Measurements from ENCODE around the gene TMEM39A.

The TMEM39A gene

DNA sequence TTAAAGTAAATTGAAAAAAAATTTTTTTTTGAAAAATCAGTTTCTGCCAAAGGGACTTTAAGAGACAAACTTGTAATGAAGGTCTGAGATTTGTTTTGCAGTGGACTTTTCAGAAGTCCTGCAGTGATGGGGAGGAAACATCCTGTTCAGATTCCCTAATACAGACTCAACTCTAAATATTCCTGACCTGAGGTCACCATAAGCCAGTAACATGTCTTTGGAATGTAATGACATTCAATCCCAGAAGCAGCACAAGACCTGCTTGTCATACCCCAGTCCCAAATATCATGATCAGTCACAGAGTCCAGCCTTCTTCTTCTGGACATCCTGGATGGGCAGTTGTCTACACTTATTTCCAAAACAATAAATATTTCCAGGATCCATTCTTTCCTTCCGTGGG is 53.6 kb downstream of the TMEM39A start:
- no peaks in the 10 kb centered on the region for H3K27me3 ChIP-seq
- H3K36me3 ChIP-seq: peaks cover 14 to 50% (median 49%) of the 10 kb centered on the region in 3 donors
- H3K4me3 ChIP-seq: no peak overlapping the region
- TF ChIP-seq, protein P1, sequence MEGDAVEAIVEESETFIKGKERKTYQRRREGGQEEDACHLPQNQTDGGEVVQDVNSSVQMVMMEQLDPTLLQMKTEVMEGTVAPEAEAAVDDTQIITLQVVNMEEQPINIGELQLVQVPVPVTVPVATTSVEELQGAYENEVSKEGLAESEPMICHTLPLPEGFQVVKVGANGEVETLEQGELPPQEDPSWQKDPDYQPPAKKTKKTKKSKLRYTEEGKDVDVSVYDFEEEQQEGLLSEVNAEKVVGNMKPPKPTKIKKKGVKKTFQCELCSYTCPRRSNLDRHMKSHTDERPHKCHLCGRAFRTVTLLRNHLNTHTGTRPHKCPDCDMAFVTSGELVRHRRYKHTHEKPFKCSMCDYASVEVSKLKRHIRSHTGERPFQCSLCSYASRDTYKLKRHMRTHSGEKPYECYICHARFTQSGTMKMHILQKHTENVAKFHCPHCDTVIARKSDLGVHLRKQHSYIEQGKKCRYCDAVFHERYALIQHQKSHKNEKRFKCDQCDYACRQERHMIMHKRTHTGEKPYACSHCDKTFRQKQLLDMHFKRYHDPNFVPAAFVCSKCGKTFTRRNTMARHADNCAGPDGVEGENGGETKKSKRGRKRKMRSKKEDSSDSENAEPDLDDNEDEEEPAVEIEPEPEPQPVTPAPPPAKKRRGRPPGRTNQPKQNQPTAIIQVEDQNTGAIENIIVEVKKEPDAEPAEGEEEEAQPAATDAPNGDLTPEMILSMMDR (IDR thresholded peaks at IDR 0.05): no peak
- DNase-seq: no peak
- no peaks in the 10 kb centered on the region for H3K9me3 ChIP-seq
- intact Hi-C loops (cut with DNase I; ENCODE audit: low total_unique reads): no loop called here
- no peak overlapping the region for H3K27ac ChIP-seq
- H3K4me1 ChIP-seq: no peaks in the 10 kb centered on the region

DNA sequence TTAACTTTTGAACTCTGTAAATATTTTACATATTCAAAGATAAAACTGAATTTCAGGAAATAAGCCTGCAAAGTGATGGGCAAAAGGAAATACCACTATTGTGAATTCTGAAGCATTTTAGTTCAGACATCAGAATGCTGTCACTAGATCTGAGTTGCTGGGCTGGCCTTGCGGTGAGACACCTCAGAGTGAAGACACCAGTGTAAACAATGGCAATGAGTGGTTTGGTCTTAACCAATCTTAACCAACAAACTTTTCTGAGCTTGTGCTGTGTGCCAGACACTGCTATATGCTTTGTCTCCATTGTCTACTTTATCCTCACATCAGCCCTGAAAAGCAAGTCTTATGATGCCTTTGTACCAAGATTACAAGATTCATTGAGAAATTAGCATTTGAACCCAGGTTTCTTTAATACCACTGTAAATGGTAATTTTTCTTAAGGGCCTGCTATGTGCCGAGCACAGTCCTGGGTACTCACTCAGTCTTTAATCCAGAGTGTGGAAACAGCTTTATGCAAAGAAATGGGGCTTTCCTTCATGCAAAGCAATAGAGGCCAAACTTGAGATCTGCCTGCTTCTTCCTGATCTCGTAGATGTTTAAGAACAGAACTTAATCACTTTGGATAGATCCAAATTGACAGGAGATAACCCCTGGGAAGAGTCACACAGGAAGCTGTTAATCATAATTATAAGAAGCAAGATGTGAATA is 55.0 kb downstream of the TMEM39A start:
- Histone ChIP-seq H3K36me3 (peaks cover 14 to 43% (median 42%) of the 10 kb centered on the region in 3 donors), H3K9me3 (no peaks in the 10 kb centered on the region), H3K4me1 (no peaks in the 10 kb centered on the region), H3K27ac (no peak overlapping the region), H3K4me3 (no peak overlapping the region), H3K27me3 (no peaks in the 10 kb centered on the region)
- intact Hi-C loops (cut with DNase I; ENCODE audit: low total_unique reads): no loop called here
- DNase-seq: no peak
- TF ChIP-seq, protein P1 (IDR thresholded peaks at IDR 0.05): no peak

DNA sequence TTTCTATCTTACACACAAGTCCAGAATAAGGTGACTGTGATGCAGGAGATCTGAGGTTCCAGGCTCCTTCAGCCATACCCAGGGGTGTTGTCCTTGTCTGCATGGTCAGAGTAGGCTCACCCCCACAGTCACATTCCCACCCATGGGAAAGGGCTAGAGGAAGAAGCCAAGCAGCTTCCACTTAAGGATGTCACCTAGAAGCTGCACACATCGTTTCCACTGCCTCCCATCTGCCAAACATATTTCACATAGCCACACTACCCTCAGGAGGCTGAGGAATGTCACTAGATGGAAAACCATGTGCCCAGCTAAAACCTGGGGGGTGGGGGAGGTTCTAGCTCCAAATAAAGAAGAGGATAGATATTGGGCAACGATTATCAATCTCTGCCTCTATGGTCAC is 58.1 kb downstream of the TMEM39A start:
- intact Hi-C loops (cut with DNase I; ENCODE audit: low total_unique reads): no loop called here
- peaks cover 6 to 48% (median 48%) of the 10 kb centered on the region in 3 donors for H3K36me3 ChIP-seq
- TF ChIP-seq, protein P1 (IDR thresholded peaks at IDR 0.05): no peak
- H3K9me3 ChIP-seq: no peaks in the 10 kb centered on the region
- no peak overlapping the region for H3K4me3 ChIP-seq
- no peaks in the 10 kb centered on the region for H3K4me1 ChIP-seq
- DNase-seq: no peak
- no peaks in the 10 kb centered on the region for H3K27me3 ChIP-seq
- no peak overlapping the region for H3K27ac ChIP-seq

DNA sequence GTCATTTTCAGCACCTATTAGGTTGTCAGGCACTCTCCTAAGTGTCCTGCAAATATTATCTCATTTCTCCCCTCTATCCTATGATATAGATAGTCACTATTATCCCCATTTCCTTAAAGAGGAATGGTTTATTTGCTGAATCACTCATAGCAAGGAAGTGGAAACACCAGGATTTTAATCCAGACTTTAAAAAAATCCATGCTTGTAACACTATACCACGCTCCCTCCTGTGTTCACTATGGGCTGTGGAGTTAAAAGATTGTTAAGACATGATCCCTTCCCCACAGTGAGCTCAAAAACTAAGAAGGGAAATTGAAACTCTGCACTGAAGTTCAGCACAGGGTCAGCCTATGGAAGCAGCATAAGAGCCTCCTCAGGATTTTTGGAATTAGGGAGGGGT is 60.2 kb downstream of the TMEM39A start:
- H3K4me1 ChIP-seq: no peaks in the 10 kb centered on the region
- intact Hi-C loops (cut with DNase I; ENCODE audit: low total_unique reads): no loop called here
- no peak overlapping the region for H3K4me3 ChIP-seq
- H3K36me3 ChIP-seq: peaks cover 0 to 52% (median 46%) of the 10 kb centered on the region in 3 donors
- no peaks in the 10 kb centered on the region for H3K9me3 ChIP-seq
- DNase-seq: no peak
- H3K27me3 ChIP-seq: no peaks in the 10 kb centered on the region
- no peak overlapping the region for H3K27ac ChIP-seq
- TF ChIP-seq, protein P1 (IDR thresholded peaks at IDR 0.05): no peak

DNA sequence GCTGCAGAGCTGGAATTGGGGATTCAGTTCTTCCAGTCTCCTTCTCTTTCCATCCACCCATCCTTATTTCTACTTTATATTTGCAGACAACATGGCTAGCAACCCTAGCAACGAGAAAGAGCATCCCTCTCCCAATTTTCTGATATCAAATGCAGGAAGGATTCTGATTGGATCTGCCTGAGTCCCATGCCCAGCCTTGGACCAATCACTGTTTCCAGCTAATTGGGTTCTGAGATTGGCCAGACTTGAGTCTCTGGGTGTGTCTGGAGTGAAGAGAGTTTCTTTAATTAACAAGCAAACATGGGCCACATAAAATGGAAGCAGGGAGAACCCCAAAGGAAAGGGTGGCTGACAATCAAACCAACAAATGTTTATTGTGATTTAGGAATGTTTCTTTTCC is 60.6 kb downstream of the TMEM39A start:
- no peak overlapping the region for H3K4me3 ChIP-seq
- H3K27me3 ChIP-seq: no peaks in the 10 kb centered on the region
- intact Hi-C loops (cut with DNase I; ENCODE audit: low total_unique reads): no loop called here
- no peak for DNase-seq
- H3K36me3 ChIP-seq: peaks cover 0 to 53% (median 46%) of the 10 kb centered on the region in 3 donors
- TF ChIP-seq, protein P1 (IDR thresholded peaks at IDR 0.05): no peak
- H3K9me3 ChIP-seq: no peaks in the 10 kb centered on the region
- no peaks in the 10 kb centered on the region for H3K4me1 ChIP-seq
- no peak overlapping the region for H3K27ac ChIP-seq
